ENCODE results near the gene PM20D2. TPM values are rescaled to one million over a fixed set of nuclear protein-coding genes. Genes with fewer than 3 reads are reported as not detected.

Gene PM20D2
- total and polyA plus RNA-seq, 12 donors, result 1.8 to 10.0 (median 5.7) TPM

DNA sequence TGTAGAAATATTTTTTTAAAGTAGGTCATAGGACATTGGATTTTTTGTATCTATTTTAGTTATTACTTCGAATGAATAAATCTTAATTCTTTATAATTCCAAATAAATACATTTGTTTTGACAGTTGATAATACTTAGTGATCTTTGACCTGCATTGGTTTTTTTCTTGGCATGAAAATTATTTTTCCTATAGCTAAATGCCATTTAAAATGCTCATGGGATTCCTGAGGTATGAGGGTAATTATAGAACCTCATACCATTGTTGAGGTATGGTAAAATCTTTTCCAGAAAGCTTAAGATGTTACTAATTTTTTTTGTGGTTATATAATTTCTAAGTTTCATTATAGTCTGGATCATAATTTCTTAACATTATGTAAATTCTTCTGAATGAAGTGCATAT is 8.3 kb downstream of the PM20D2 start:
- no peaks in the 10 kb centered on the region for H3K36me3 ChIP-seq (replicated peaks in 1 of 2)
- TF ChIP-seq POLR2A (IDR thresholded peaks at IDR 0.05), result no peak
- TF ChIP-seq, protein P1, sequence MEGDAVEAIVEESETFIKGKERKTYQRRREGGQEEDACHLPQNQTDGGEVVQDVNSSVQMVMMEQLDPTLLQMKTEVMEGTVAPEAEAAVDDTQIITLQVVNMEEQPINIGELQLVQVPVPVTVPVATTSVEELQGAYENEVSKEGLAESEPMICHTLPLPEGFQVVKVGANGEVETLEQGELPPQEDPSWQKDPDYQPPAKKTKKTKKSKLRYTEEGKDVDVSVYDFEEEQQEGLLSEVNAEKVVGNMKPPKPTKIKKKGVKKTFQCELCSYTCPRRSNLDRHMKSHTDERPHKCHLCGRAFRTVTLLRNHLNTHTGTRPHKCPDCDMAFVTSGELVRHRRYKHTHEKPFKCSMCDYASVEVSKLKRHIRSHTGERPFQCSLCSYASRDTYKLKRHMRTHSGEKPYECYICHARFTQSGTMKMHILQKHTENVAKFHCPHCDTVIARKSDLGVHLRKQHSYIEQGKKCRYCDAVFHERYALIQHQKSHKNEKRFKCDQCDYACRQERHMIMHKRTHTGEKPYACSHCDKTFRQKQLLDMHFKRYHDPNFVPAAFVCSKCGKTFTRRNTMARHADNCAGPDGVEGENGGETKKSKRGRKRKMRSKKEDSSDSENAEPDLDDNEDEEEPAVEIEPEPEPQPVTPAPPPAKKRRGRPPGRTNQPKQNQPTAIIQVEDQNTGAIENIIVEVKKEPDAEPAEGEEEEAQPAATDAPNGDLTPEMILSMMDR (IDR thresholded peaks at IDR 0.05), result no peak

DNA sequence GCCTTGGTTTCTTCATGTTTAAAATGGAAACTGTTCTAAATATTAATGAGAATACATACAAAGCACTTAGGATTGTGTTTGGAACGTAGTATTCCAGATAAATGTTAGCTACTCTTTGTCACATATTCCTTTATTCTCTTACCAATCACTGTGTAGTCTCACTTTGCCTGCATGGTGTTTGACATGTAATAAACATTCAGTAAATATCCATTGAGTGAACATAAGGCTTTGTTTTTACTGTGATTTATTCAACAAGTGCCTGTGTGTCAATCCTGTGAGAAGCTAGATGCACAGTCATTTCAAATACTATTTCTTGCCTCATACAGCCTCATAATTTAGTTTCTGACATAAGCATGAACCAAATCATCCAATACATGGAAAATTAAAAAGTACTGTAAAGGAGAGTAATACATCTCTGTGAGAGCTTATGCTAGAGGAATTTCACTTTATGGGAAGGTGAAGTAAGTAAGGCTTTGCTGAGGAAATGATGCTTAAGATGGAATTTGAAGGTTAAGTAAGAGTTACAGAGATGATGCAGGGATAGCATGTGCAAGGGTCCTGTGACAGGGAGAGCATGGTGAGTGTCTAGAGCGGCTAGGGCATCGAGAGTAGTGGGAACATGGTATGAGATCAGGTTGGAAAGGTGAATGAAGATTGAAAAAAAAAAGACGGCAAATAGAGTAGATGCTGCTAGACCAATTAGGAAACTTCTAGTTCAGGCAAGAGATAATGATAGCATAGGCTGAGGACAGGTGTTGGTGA is 14.7 kb downstream of the PM20D2 start:
- Histone ChIP-seq H3K36me3 (replicated peaks in 1 of 2) (peaks cover 0 to 13% of the 10 kb centered on the region in 2 donors), H3K27me3 (no peaks in the 10 kb centered on the region), H3K4me3 (no peak overlapping the region), H3K9me3 (replicated peaks in 1 of 3) (no peaks in the 10 kb centered on the region), H3K27ac (no peak overlapping the region), H3K4me1 (replicated peaks in 1 of 2) (no peaks in the 10 kb centered on the region)
- DNase-seq, result no peak
- intact Hi-C loops (cut with DNase I), result no loop called here
- 96 to 99% (median 97%) methylated on average over 4 of the region's 4 CpGs for WGBS, 4 donors
- TF ChIP-seq POLR2A (IDR thresholded peaks at IDR 0.05), result no peak
- TF ChIP-seq, protein P1 (IDR thresholded peaks at IDR 0.05), result no peak

More for the DNA sequence above, 8.3 kb downstream of the PM20D2 start:
- no peaks in the 10 kb centered on the region for H3K4me1 ChIP-seq (replicated peaks in 1 of 2)
- no peaks in the 10 kb centered on the region for H3K27me3 ChIP-seq
- no peaks in the 10 kb centered on the region for H3K9me3 ChIP-seq (replicated peaks in 1 of 3)
- intact Hi-C loops (cut with DNase I), result no loop called here
- no peak overlapping the region for H3K27ac ChIP-seq
- WGBS, 4 donors, result 87 to 95% (median 90%) methylated on average over 1 of the region's 1 CpG
- H3K4me3 ChIP-seq, result no peak overlapping the region
- DNase-seq, result no peak

DNA sequence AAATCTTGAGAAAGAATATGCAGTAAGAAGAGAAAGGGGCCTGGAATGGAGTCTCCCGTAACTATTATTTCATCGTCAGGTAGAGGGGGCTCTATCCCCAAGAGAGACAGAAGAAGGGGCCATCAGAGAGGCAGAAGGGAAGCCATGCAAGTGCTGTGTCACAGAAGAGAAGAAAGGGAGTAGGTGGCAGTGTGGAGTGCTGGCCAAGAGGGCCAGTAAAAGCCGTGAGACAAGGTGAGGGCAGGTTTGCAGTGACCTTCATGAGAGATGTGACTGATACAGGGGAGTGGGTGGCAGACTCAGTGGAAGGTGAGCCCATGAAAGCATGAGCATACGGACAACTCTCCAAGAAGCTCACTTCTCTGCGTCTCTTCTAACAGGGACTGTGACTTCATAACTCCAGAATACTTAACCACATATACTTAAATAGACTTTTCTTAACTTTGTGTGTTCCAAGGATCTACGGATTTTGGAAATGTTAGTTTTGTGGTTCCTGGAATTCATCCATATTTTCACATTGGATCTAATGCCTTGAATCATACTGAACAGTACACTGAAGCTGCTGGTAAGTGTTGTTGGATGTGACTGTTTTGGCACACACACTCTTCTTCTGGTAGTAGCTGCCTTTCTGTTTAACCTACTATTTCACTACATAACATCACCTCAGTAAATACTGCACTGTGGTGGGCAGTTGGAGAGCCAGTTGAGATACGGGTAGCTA is 15.6 kb downstream of the PM20D2 start:
- H3K27me3 ChIP-seq, result no peaks in the 10 kb centered on the region
- peaks cover 0 to 13% of the 10 kb centered on the region in 2 donors for H3K36me3 ChIP-seq (replicated peaks in 1 of 2)
- H3K27ac ChIP-seq, result peak overlapping the region in 1 of 5 donors; percentile 65
- no peak for DNase-seq
- no peaks in the 10 kb centered on the region for H3K9me3 ChIP-seq (replicated peaks in 1 of 3)
- TF ChIP-seq, protein P1 (IDR thresholded peaks at IDR 0.05), result no peak
- no peak for TF ChIP-seq POLR2A (IDR thresholded peaks at IDR 0.05)
- H3K4me3 ChIP-seq, result no peak overlapping the region
- 84 to 88% (median 85%) methylated on average over 7 of the region's 7 CpGs for WGBS, 4 donors
- no peaks in the 10 kb centered on the region for H3K4me1 ChIP-seq (replicated peaks in 1 of 2)
- intact Hi-C loops (cut with DNase I), result no loop called here

DNA sequence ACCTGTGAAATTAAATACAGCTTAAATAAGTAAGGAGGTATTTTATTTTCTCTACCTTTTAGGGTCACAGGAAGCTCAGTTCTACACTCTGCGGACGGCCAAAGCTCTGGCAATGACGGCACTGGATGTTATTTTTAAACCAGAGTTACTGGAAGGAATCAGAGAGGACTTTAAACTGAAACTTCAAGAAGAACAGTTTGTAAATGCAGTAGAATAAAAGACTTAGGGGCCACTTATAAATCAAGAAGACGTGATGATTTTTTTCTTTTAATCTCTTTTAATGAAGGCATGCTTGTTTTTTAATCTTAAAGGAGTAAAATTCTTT is 16.2 kb downstream of the PM20D2 start:
- intact Hi-C loops (cut with DNase I), result no loop called here
- H3K36me3 ChIP-seq (replicated peaks in 1 of 2), result peaks cover 0 to 13% of the 10 kb centered on the region in 2 donors
- H3K9me3 ChIP-seq (replicated peaks in 1 of 3), result no peaks in the 10 kb centered on the region
- no peak for DNase-seq
- H3K4me1 ChIP-seq (replicated peaks in 1 of 2), result no peaks in the 10 kb centered on the region
- H3K4me3 ChIP-seq, result no peak overlapping the region
- H3K27ac ChIP-seq, result peak overlapping the region in 1 of 5 donors; percentile 65
- H3K27me3 ChIP-seq, result no peaks in the 10 kb centered on the region
- WGBS, 4 donors, result 79 to 91% (median 83%) methylated on average over 4 of the region's 4 CpGs
- TF ChIP-seq, protein P1 (IDR thresholded peaks at IDR 0.05), result no peak
- TF ChIP-seq POLR2A (IDR thresholded peaks at IDR 0.05), result no peak
